ENCODE data around the gene DUSP3.
A peak's percentile ranks its signal among the peaks of the same experiment; 100 is the strongest.

The DUSP3 gene

GRCh38 chr17:43728081-43728480 lies 50.7 kb downstream of the DUSP3 start:
- in situ Hi-C loops (cut with HindIII; ENCODE audit: low pct_unique_long_range_greater_than_20kb, low sequenced_read_pairs): no loop called here
- no peak for TF ChIP-seq JUND (IDR thresholded peaks at IDR 0.05; ENCODE audit: low read depth)
- DNase-seq (ENCODE audit: low read depth in 1 of 2, low spot score in 1 of 2): no peak

GRCh38 chr17:43723697-43724359 lies 54.9 kb downstream of the DUSP3 start:
- DNase-seq (ENCODE audit: low read depth in 1 of 2, low spot score in 1 of 2): no peak
- in situ Hi-C loops (cut with HindIII; ENCODE audit: low pct_unique_long_range_greater_than_20kb, low sequenced_read_pairs): no loop called here
- no peak for TF ChIP-seq JUND (IDR thresholded peaks at IDR 0.05; ENCODE audit: low read depth)

- DNase-seq (ENCODE audit: low read depth in 1 of 2, low spot score in 1 of 2): no peak
- TF ChIP-seq JUND (IDR thresholded peaks at IDR 0.05; ENCODE audit: low read depth): no peak
- in situ Hi-C loops (cut with HindIII; ENCODE audit: low pct_unique_long_range_greater_than_20kb, low sequenced_read_pairs): no loop called here
These were observed 55.7 kb downstream of the DUSP3 start for GRCh38 chr17:43722870-43723665.

GRCh38 chr17:43722269-43722619 lies 56.5 kb downstream of the DUSP3 start:
- in situ Hi-C loops (cut with HindIII; ENCODE audit: low pct_unique_long_range_greater_than_20kb, low sequenced_read_pairs): no loop called here
- DNase-seq (ENCODE audit: low read depth in 1 of 2, low spot score in 1 of 2): no peak

GRCh38 chr17:43721537-43722268 lies 57.1 kb downstream of the DUSP3 start:
- TF ChIP-seq JUND (IDR thresholded peaks at IDR 0.05; ENCODE audit: low read depth): no peak
- DNase-seq (ENCODE audit: low read depth in 1 of 2, low spot score in 1 of 2): no peak
- in situ Hi-C loops (cut with HindIII; ENCODE audit: low pct_unique_long_range_greater_than_20kb, low sequenced_read_pairs): no loop called here

More at GRCh38 chr17:43722269-43722619, 56.5 kb downstream of the DUSP3 start:
- TF ChIP-seq JUND (IDR thresholded peaks at IDR 0.05; ENCODE audit: low read depth): no peak

- in situ Hi-C loops (cut with HindIII; ENCODE audit: low pct_unique_long_range_greater_than_20kb, low sequenced_read_pairs): no loop called here
- no peak for TF ChIP-seq JUND (IDR thresholded peaks at IDR 0.05; ENCODE audit: low read depth)
- peak; percentile 73 to 92 for DNase-seq (ENCODE audit: low read depth in 1 of 2, low spot score in 1 of 2)
These were observed 58.3 kb downstream of the DUSP3 start for GRCh38 chr17:43720311-43721060.

- in situ Hi-C loops (cut with HindIII; ENCODE audit: low pct_unique_long_range_greater_than_20kb, low sequenced_read_pairs): no loop called here
- no peak for DNase-seq (ENCODE audit: low read depth in 1 of 2, low spot score in 1 of 2)
- no peak for TF ChIP-seq JUND (IDR thresholded peaks at IDR 0.05; ENCODE audit: low read depth)
These were observed 59.2 kb downstream of the DUSP3 start for GRCh38 chr17:43719578-43719977.

GRCh38 chr17:43718544-43718943 lies 60.2 kb downstream of the DUSP3 start:
- DNase-seq (ENCODE audit: low read depth in 1 of 2, low spot score in 1 of 2): no peak
- in situ Hi-C loops (cut with HindIII; ENCODE audit: low pct_unique_long_range_greater_than_20kb, low sequenced_read_pairs): no loop called here
- TF ChIP-seq JUND (IDR thresholded peaks at IDR 0.05; ENCODE audit: low read depth): no peak

- TF ChIP-seq JUND (IDR thresholded peaks at IDR 0.05; ENCODE audit: low read depth): no peak
- in situ Hi-C loops (cut with HindIII; ENCODE audit: low pct_unique_long_range_greater_than_20kb, low sequenced_read_pairs): no loop called here
- DNase-seq (ENCODE audit: low read depth in 1 of 2, low spot score in 1 of 2): no peak
These were observed 60.9 kb downstream of the DUSP3 start for GRCh38 chr17:43717913-43718312.

All from T47D (cell line).